OCI-LY7 (cell line): Measurements from ENCODE around the gene ITPKB.

Experiments used
- CTCF ChIP-seq: fragments of 200-600 bp; sonication (generic); conservative IDR thresholded peaks from 2 replicates; pipeline ENCODE4 v1.5.1; 2014; ENCODE audit warnings: mild to moderate bottlenecking, antibody characterized with exemption, low read length, moderate library complexity, mixed read lengths
- EZH2phosphoT487 ChIP-seq: fragments of 200-600 bp; sonication (generic); IDR thresholded peaks from 2 replicates; pipeline ENCODE4 v1.6.1; 2018; ENCODE audit warnings: low read depth, borderline replicate concordance, mild to moderate bottlenecking, mixed run types, antibody characterized with exemption, low read length, moderate library complexity, mixed read lengths

GRCh38 chr1:226706684-226707083 is 32.4 kb downstream of the ITPKB start:
- TF ChIP-seq CTCF (no peak), EZH2phosphoT487 (no peak)
